MCF 10A (cell line): Measurements from ENCODE around the gene SEL1L. TPM values are rescaled to one million over a fixed set of nuclear protein-coding genes. Genes with fewer than 3 reads are reported as not detected.

Source experiments
- BruUV-seq: library from RNA; stranded (reverse); fragments of 400-500 nt; replicated peaks from 2 replicates; lab custom pipeline; 2021; lab: Mats Ljungman, UMichigan
- CTCF ChIA-PET: fragments of 300-600 bp; sonication (Branson Sonifier 250); formaldehyde crosslinking; extraction: SDS; loops from one replicate; lab custom pipeline; 2021; ENCODE audit warnings: antibody characterized with exemption, inconsistent platforms; lab: Yijun Ruan, JAX
- POLR2A ChIA-PET: fragments of 300-600, 350-650 bp; sonication (Branson Sonifier 250); formaldehyde crosslinking; extraction: SDS; loops from one replicate; lab custom pipeline; 2020; ENCODE audit warnings: antibody characterized with exemption, inconsistent platforms; lab: Yijun Ruan, JAX
- DNase-seq: peaks from one replicate; pipeline ENCODE4 v3.0.0-alpha.2; 2018; ENCODE audit not compliant: unreplicated experiment
- H3K27ac Mint-ChIP-seq: one replicate; pipeline ENCODE4 v1.8.0; 2022; ENCODE audit warnings: mild to moderate bottlenecking, low read depth, mixed read lengths; ENCODE audit not compliant: unreplicated experiment
- H3K27me3 Mint-ChIP-seq: one replicate; pipeline ENCODE4 v1.8.0; 2022; ENCODE audit warnings: mixed read lengths; ENCODE audit not compliant: insufficient read depth, unreplicated experiment
- H3K36me3 Mint-ChIP-seq: one replicate; pipeline ENCODE4 v1.8.0; 2022; ENCODE audit warnings: mild to moderate bottlenecking, moderate library complexity, mixed read lengths; ENCODE audit not compliant: insufficient read depth, unreplicated experiment
- H3K4me1 Mint-ChIP-seq: one replicate; pipeline ENCODE4 v1.8.0; 2022; ENCODE audit warnings: mixed read lengths; ENCODE audit not compliant: insufficient read depth, unreplicated experiment
- H3K4me3 Mint-ChIP-seq: one replicate; pipeline ENCODE4 v1.8.0; 2022; ENCODE audit warnings: mild to moderate bottlenecking, moderate library complexity, mixed read lengths; ENCODE audit not compliant: unreplicated experiment
- H3K9me3 Mint-ChIP-seq: one replicate; pipeline ENCODE4 v1.8.0; 2022; ENCODE audit warnings: mixed read lengths; ENCODE audit not compliant: unreplicated experiment
- intact Hi-C: fragments of 100-400 bp; cut with micrococcal nuclease; formaldehyde crosslinking; loops from 2 replicates; pipeline ENCODE4 v1.14.1; 2022
- total RNA-seq: library from RNA; stranded (reverse); gene quantifications from 2 replicates; pipeline ENCODE4 v1.2.3, GENCODE V29; 2022
- TF ChIP-seq, protein P1 (sequence below): fragments of 200-600 bp; IDR thresholded peaks from one replicate; pipeline ENCODE4 v1.8.0; 2022; ENCODE audit warnings: antibody characterized with exemption, mild to moderate bottlenecking; ENCODE audit not compliant: unreplicated experiment

The SEL1L gene
- total RNA-seq, 1 experiment from 2014 or later = 152 TPM

DNA sequence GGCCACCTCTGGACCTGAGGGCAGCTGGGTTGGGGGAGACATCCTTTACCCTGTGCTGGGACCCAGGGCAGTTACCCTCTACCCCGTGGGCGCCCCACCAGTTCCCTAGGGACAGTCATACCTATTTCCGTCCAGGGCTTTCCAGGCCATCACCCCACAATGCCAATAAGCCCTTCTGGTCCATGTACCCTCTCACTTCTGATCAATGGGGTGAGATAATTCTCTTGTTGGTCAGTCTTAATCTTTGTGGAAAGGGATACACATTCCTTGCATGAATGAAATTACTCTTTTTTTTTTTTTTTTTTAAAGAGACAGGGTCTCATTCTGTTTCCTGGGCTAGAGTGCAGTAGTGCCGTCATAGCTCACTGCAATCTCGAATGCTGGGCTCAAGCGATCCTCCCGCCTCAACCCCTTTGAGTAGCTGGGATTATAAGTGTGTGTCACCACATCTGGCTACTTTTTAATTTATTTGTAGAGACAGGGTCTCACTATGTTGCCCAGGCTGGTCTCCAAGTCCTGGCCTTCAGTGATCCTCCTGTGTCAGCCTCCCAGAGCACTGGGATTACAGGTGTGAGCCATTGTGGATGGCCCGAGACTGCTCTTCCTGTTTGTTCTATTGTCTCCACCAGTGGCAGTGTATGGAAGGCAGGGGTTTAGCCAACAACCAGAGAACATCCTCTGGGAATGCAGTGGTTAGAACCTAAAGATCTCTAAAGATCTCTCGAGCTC lies 87.2 kb downstream of the SEL1L start:
- no peak for DNase-seq
- Mint-ChIP-seq H3K9me3 (no peaks in the 10 kb centered on the region), H3K4me1 (no peaks in the 10 kb centered on the region), H3K27me3 (peaks cover 29% of the 10 kb centered on the region), H3K4me3 (no peak overlapping the region), H3K27ac (no peak overlapping the region), H3K36me3 (no peaks in the 10 kb centered on the region)
- TF ChIP-seq, protein P1, sequence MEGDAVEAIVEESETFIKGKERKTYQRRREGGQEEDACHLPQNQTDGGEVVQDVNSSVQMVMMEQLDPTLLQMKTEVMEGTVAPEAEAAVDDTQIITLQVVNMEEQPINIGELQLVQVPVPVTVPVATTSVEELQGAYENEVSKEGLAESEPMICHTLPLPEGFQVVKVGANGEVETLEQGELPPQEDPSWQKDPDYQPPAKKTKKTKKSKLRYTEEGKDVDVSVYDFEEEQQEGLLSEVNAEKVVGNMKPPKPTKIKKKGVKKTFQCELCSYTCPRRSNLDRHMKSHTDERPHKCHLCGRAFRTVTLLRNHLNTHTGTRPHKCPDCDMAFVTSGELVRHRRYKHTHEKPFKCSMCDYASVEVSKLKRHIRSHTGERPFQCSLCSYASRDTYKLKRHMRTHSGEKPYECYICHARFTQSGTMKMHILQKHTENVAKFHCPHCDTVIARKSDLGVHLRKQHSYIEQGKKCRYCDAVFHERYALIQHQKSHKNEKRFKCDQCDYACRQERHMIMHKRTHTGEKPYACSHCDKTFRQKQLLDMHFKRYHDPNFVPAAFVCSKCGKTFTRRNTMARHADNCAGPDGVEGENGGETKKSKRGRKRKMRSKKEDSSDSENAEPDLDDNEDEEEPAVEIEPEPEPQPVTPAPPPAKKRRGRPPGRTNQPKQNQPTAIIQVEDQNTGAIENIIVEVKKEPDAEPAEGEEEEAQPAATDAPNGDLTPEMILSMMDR = no peak
- no TSS peak for BruUV-seq
- ChIA-PET CTCF (interaction anchor here (0.7 to 1.9 kb wide), 2 partner anchors 177 to 1795 kb away, joined by 3 to 9 read pairs; no protein-coding TSS in a partner anchor), POLR2A (interaction anchor here (0.6 to 1.2 kb wide), 3 partner anchors 14 to 168 kb away, joined by 3 to 4 read pairs (median 3); no protein-coding TSS in a partner anchor)
- intact Hi-C loops = no loop called here

GRCh38 chr14:81441626-81442134 lies 92.0 kb downstream of the SEL1L start:
- ChIA-PET POLR2A (interaction anchor here (1.0 kb wide), 1 partner anchor 117 kb away, joined by 3 read pairs; no protein-coding TSS in a partner anchor), CTCF (interaction anchor here (0.8 to 4.1 kb wide), 2 partner anchors 8 to 12 kb away, joined by 3 to 36 read pairs; no protein-coding TSS in a partner anchor)
- intact Hi-C loops = no loop called here
- TF ChIP-seq, protein P1 = no peak
- Mint-ChIP-seq H3K4me1 (no peaks in the 10 kb centered on the region), H3K9me3 (no peaks in the 10 kb centered on the region), H3K27me3 (peaks cover 29% of the 10 kb centered on the region), H3K36me3 (no peaks in the 10 kb centered on the region), H3K27ac (no peak overlapping the region), H3K4me3 (no peak overlapping the region)
- no TSS peak for BruUV-seq
- no peak for DNase-seq

GRCh38 chr14:81440041-81440440 lies 93.6 kb downstream of the SEL1L start:
- Mint-ChIP-seq H3K36me3 (no peaks in the 10 kb centered on the region), H3K4me3 (no peak overlapping the region), H3K27ac (no peak overlapping the region), H3K4me1 (no peaks in the 10 kb centered on the region), H3K27me3 (peaks cover 29% of the 10 kb centered on the region), H3K9me3 (no peaks in the 10 kb centered on the region)
- BruUV-seq = no TSS peak
- DNase-seq = no peak
- intact Hi-C loops = no loop called here
- TF ChIP-seq, protein P1 = no peak
- CTCF ChIA-PET = interaction anchor here (0.7 to 2.7 kb wide), 5 partner anchors 13 to 304 kb away, joined by 3 to 17 read pairs (median 5); no protein-coding TSS in a partner anchor
- POLR2A ChIA-PET = interaction anchor here (0.6 to 1.7 kb wide), 2 partner anchors 61 to 453 kb away, joined by 3 read pairs; no protein-coding TSS in a partner anchor

DNA sequence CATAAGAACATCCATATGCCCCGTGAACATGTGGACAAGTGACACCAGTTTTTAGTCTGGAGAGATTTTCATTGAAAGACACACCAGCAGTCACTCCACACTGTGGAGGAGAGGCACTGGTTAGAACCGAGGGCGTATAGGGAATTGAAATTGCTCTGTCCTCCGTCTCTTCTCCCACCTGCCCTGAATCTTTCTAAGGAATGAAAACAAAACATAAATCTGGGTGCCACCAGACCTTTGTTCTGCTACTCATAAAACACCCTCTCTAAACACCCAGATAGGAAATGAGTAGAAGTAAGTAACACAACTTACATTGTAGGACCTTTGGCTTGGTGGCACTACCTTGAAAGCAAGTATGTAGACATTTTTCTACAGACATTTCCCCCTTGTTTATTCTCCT lies 96.4 kb downstream of the SEL1L start:
- DNase-seq = no peak
- Mint-ChIP-seq H3K36me3 (no peaks in the 10 kb centered on the region), H3K4me1 (peaks cover 6% of the 10 kb centered on the region), H3K27me3 (peaks cover 6% of the 10 kb centered on the region), H3K9me3 (no peaks in the 10 kb centered on the region), H3K27ac (no peak overlapping the region), H3K4me3 (peak overlapping the region; percentile 70)
- no TSS peak for BruUV-seq
- intact Hi-C loops = loop anchor here (5.0 to 10.0 kb wide), 2 partner anchors 72 to 115 kb away; no protein-coding TSS in a partner anchor
- POLR2A ChIA-PET = interaction anchor here (2.4 to 6.6 kb wide), 4 partner anchors 31 to 168 kb away, joined by 5 to 78 read pairs (median 21); partner anchors contain the start of gene STON2
- TF ChIP-seq, protein P1 = no peak
- CTCF ChIA-PET = interaction anchor here (0.6 to 6.9 kb wide), 4 partner anchors 31 to 729 kb away, joined by 5 to 37 read pairs (median 6); no protein-coding TSS in a partner anchor
